Esophagus muscularis mucosa (tissue), 4 donors: ENCODE measurements around the gene THEMIS.

Experiments
- EP300 ChIP-seq: sonication (generic); formaldehyde crosslinking; IDR thresholded peaks from one replicate; pipeline ENCODE4 v1.6.1; 2017; ENCODE audit warnings: antibody characterized with exemption
- POLR2A ChIP-seq: fragments of 450-650 bp; IDR thresholded peaks from one replicate; pipeline ENCODE4 v1.6.1; 2017; ENCODE audit warnings: antibody characterized with exemption, moderate library complexity, mild to moderate bottlenecking, low read depth
- TF ChIP-seq, protein P1 (sequence below), 3 experiments: fragments of 200-600 bp in 2 of 3; fragments of 450-650 bp in 1 of 3; sonication (generic) in 2 of 3; IDR thresholded peaks; one replicate each; pipeline ENCODE4 v1.5.1; 2017 to 2019; ENCODE audit warnings: antibody characterized with exemption in 3 of 3, mild to moderate bottlenecking in 2 of 3, moderate library complexity in 1 of 3

DNA sequence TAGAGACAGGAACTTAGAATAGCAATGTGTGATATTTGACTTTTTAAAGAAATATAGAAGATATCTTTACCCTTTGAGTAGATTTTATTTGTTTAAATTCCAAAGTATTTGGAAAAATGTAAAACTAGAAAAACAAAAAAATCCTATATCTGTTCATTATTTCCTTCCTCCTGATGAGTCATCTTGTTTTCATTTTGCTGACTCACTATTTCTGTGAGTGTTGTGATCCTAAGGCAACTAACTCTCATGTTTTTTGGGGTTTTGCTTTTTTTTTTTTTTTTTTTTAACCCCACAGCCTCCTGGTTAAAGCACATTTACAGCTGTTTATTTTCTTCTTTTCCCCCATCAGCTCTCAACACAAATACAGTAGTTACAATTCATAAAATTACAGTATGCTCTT lies 37.8 kb upstream of the THEMIS start:
- TF ChIP-seq, protein P1, sequence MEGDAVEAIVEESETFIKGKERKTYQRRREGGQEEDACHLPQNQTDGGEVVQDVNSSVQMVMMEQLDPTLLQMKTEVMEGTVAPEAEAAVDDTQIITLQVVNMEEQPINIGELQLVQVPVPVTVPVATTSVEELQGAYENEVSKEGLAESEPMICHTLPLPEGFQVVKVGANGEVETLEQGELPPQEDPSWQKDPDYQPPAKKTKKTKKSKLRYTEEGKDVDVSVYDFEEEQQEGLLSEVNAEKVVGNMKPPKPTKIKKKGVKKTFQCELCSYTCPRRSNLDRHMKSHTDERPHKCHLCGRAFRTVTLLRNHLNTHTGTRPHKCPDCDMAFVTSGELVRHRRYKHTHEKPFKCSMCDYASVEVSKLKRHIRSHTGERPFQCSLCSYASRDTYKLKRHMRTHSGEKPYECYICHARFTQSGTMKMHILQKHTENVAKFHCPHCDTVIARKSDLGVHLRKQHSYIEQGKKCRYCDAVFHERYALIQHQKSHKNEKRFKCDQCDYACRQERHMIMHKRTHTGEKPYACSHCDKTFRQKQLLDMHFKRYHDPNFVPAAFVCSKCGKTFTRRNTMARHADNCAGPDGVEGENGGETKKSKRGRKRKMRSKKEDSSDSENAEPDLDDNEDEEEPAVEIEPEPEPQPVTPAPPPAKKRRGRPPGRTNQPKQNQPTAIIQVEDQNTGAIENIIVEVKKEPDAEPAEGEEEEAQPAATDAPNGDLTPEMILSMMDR (IDR thresholded peaks at IDR 0.05), result no peak
- no peak for TF ChIP-seq EP300
- TF ChIP-seq POLR2A, result no peak
